GM10266 (cell line): Measurements from ENCODE around the gene ERH.

Experiments
- DNase-seq: peaks from one replicate; pipeline ENCODE4 v3.0.0; 2012; ENCODE audit errors: extremely low spot score
- CTCF ChIP-seq: IDR thresholded peaks from 2 replicates; pipeline ENCODE4 v1.5.1; 2012; ENCODE audit warnings: mild to moderate bottlenecking, low read depth; ENCODE audit not compliant: control insufficient read depth, insufficient read depth; ENCODE audit errors: missing control alignments

The ERH gene

GRCh38 chr14:69339426-69339825, 58.7 kb downstream of the ERH start:
- DNase-seq: no peak
- TF ChIP-seq CTCF: no peak

GRCh38 chr14:69337984-69338383, 60.1 kb downstream of the ERH start:
- no peak for DNase-seq

GRCh38 chr14:69335371-69335771, 62.7 kb downstream of the ERH start:
- DNase-seq: no peak
- TF ChIP-seq CTCF: no peak

More at GRCh38 chr14:69337984-69338383, 60.1 kb downstream of the ERH start:
- no peak for TF ChIP-seq CTCF

- TF ChIP-seq CTCF: no peak
- DNase-seq: no peak
Observed at GRCh38 chr14:69334576-69334975, 63.5 kb downstream of the ERH start.

- no peak for TF ChIP-seq CTCF
Observed at GRCh38 chr14:69333791-69334337, 64.2 kb downstream of the ERH start.

GRCh38 chr14:69332782-69333395, 65.2 kb downstream of the ERH start:
- DNase-seq: no peak

More at GRCh38 chr14:69333791-69334337, 64.2 kb downstream of the ERH start:
- no peak for DNase-seq

More at GRCh38 chr14:69332782-69333395, 65.2 kb downstream of the ERH start:
- TF ChIP-seq CTCF: no peak
